ENCODE results near the gene RUVBL2.

- no peak for TF ChIP-seq REST (IDR thresholded peaks at IDR 0.05; ENCODE audit: insufficient read depth in 1 of 2, low read depth in 2 of 2, low read length in 2 of 2)
- no peak for TF ChIP-seq SIN3A (IDR thresholded peaks at IDR 0.05; ENCODE audit: borderline replicate concordance, insufficient read depth, low read length)
Measured at GRCh38 chr19:49010453-49010852, 16.8 kb downstream of the RUVBL2 start.

All from PFSK-1 (cell line).